Right renal pelvis (tissue), 4 donors: Measurements from ENCODE around the gene PKIG. TPM values are rescaled to one million over a fixed set of nuclear protein-coding genes. Genes with fewer than 3 reads are reported as not detected.

ENCODE experiments used
- DNase-seq, 4 donors: peaks; one replicate each; pipeline ENCODE4 v3.0.0-alpha.2; 2013; ENCODE audit warnings: low read depth in 4 of 4, low spot score in 3 of 4, missing footprints in 1 of 4
- polyA plus RNA-seq, 4 donors: library from polyadenylated mRNA; unstranded; fragments of 120-200 nt; gene quantifications; one replicate each; pipeline ENCODE4 v1.2.1, GENCODE V29; 2013; ENCODE audit not compliant: insufficient read length in 4 of 4

The PKIG gene
- polyA plus RNA-seq, 4 donors = 61.2 to 73.4 (median 68.2) TPM

DNA sequence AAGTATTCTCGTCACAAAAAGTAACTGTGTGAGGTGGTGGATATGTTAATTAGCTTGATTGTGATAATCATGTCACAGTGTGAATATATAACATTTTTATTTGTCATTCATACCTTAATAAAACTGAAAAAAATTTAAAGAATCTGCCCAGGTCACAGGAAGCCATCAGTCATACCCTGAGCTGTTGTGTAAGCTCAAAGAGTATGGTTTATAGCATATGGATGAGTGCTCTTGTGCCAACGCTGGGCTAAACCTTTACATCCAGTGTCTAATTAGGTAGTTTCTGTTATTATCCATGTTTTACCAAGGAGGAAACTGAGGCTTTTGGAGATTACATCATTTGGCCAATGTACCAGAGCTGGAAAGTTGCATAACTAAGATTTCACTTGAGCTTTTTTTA, 11.4 kb downstream of the PKIG start:
- DNase-seq = no peak

DNA sequence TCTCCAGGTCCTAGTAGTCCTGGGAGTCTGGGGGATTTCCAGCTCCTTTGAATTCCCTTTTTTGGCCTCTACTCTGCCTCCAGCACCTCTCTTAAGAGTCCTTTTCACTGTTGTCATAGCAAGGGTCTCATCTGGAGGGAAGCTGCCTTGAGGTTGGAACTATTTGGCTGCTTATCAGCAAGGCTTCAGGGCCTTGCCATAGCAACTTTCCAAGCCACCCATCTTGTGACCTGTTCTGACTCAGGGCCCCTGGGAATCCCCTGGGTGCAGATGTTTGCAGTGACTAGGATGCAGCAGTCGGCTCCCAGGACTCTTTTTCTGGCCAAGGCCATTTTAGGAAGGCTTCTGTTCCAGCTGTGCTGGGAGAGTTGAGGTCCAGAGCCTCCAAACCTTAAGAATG, 12.4 kb downstream of the PKIG start:
- DNase-seq = no peak

DNA sequence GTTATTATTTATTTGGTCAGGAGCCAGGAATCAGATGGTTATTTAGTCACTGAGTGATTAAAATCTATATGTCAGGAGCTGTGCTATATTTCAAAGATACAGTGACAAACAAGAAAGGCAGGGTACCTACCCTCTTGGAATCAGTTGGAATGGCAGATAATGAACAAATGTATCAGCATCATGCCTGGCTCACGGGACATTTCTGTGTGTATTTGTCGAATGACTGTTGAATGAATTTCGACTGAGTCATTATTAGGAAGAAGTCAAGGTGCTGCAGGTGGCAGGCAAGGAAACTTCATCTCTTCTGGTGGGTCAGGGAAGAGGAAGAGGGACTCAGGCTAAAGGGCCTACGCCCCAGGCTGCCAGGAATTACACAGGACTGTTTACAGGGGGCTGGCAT, 13.6 kb downstream of the PKIG start:
- no peak for DNase-seq

DNA sequence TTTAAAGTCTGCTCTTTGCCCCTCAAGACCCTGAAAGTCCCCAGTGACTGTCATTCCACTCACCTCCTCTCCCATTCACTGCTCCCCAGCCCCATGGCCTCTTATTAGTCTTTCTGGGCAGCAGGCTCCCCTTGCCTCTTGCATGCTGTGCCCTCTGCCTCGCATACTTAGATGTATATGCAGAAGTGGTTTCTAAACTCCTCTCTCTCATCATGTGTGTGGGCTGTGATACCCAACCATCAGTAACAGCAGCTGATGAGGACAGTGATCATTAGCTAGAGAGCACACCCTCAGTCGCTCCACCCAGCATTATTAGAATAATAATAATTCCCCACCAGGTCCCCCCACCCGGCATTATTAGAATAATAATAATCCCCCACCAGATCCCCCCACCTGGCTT, 14.5 kb downstream of the PKIG start:
- DNase-seq = no peak

DNA sequence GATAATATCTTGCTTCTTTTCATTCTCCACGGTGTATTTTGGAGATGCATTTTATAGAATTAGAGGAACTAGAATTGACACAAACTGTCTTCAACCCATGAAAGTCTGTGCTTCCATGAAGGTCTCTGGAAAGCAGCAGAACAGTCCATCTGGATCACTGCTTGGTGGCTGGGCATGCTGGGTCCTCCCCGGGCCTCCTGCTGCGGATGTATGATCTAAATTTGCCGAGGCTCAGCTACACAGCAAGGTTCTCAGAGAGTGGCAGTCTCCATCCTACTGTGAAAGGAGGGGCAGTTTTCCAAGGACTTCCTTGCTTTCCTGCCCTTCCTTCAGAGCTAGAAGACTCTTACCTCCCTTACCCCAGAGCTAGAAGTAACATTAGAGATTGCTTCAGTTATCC, 15.1 kb downstream of the PKIG start:
- DNase-seq = no peak

DNA sequence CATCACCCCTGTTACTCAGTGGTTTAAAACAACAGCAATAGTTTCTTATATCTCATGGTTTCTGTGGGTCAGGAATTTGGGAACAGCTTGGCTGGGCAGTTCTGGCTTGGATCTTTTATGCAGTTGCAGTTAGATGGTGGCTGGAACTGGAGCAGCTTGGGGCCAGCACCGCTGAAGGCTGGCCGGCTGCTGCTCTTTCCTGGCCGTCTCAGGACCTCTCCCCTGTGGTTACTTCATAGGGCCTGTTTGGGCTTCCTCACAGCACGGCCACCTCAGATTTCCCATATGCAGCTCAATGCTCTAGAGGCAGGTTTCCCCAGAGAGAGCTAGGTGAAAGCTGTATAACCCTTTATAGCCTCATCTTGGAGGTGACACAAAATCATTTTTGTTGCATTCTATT, 15.6 kb downstream of the PKIG start:
- no peak for DNase-seq

DNA sequence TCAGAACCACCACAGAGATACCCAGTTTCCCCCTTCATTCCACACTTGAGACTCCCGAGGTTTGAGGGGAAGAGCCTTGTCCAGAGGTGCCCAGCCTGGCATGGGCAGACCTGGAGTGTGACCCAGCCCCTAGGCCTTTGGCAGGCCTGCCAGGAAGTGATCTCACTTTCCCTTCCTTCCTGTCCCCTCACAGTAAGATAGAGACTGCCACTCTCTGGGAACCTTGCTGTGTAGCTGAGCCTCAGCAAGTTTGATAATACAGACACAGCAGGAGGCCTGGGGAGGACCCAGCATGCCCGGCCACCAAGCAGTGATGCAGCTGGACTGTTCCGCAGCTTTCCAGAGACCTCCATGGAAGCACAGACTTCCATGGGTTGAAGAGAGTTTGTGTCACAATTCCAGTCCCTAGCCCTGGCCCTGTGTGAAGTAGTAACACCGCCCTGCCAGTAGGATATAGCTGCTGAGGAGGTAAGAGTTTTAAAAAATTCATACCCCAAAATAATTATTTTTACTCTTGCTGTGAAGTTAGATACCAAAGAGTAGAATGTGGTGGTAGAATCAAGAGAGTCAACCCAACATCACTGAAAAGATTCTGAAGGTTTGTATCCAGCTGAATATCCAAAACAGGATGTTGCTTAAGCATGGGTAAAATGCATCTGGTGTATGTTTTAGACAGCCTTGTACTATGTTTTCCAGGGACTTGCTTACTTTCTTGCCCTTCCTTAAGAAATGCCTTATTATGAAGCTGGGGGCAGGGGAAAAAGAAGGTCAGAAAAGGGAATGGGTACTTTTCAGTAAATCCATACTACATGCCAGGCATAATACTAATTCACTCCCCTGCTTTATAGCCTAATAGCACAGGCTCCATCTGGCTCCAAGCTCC, 16.3 kb downstream of the PKIG start:
- DNase-seq = no peak

DNA sequence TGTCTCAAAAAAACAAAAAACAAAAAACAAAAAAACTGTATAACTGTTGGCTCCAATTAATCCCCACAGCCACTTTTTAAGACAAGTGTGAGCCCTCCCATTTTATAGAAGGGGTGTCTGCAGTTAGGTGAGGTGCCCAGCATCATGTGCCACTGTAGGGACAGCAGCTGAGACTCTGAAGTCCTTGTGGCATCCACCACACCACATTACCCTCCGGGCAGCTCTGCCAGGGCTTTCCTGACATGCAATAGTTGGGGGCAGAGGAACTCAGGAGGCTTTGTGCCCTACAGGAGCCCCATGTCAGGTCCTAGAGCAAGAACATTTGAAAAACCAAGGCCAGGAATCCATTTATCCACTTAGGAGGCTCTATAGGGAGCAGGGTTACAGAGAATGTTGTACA, 17.3 kb downstream of the PKIG start:
- no peak for DNase-seq

DNA sequence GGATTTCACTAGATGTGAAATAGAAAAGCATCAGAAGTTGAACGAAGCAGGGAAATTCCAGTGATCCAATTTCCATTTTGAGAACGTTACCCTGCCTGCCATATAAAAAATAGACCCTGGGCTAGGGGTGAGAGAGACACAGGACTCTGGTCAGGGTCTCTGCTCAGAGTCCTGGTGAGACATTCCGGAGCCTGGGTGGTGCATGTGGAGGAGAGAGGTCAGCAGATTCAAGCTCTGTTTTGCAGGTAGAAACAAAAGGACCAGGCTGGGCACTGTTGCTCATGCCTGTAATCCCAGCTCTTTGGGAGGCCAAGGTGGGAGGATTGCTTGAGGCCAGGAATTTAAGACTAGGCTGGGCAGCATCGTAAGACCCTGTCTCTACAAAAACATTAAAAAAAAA, 17.9 kb downstream of the PKIG start:
- no peak for DNase-seq

DNA sequence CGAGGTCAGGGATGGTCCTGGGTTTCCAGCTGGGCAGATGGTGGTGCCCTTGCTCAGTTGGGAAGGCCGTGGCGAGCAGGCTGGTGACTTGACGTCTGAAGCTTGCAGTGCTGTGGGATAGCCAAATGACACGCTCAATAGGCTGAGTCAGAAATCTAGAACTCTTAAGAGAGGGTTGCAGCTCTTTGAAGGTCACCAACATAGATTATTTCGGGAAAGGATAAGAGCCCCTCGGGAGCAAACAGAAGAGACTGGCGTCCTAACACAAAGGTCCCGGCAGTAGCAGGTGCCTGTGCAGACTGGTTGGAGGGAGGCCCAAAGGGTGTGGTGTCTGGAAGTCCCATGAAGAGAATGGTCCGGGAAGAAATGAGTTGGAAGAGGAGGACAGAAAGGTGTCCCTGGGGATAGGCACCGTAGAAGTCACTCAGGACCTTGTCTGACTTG, 18.4 kb downstream of the PKIG start:
- no peak for DNase-seq

DNA sequence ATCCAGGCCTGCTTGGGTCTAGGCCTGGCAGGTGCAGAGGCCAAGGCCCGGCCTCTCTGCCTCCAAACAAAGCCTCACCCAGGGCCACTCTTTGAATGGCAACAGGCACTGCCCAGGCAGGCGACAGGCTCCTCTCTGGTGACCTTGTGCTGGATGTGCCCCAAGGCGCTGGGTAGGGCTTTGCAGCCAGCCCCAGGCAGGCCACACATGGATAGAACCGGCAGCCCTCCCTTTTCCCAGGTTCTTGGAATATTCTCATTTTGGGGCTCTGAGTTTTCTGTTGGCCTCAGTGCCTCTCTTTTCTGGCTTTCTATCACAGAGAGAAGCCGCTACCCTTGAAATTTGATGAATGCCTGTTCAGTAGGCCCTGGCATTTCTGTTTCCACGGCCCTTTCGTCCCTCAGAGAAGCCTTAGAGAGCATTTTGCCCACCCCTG, 18.9 kb downstream of the PKIG start:
- no peak for DNase-seq

DNA sequence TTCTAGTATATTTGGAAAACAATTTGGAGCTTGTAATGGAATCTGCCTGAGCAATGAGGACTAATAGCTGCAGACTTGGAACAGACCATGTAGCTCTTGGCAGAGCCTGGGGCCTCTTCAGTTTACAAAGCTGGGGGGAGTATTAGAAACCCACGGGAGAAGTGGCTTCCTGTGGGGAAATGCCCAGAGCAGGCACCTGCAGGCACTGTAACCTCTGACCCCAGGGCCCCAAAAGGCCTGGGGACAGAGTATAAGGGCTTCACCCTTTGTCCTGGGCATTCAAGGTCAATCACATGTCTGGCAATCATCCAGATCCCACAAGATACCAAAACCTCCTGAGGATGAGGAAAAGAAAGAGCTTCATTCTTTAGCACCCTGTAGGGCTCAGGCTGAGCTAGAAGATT, 19.4 kb downstream of the PKIG start:
- DNase-seq = peak; percentile 48 to 68 (median 64)

DNA sequence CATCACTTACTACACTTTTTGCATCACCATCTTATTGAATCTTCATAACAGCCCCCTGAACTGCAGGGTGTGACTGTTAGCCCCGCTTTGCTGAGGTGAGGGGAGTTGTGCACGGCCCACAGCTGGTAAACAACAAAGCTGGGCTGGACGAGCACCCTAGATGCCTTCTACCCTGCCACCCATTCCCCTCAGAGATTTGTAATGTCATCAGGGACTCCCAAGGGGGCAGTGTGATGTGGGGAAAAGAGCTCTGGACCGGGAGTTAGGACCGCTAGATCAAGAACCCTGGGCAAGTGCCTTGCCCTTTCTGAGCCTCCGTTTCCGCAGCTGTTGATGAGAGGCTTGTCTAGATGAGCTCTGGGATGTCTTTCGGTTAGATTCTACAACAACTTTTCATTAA, 20.9 kb downstream of the PKIG start:
- no peak for DNase-seq

DNA sequence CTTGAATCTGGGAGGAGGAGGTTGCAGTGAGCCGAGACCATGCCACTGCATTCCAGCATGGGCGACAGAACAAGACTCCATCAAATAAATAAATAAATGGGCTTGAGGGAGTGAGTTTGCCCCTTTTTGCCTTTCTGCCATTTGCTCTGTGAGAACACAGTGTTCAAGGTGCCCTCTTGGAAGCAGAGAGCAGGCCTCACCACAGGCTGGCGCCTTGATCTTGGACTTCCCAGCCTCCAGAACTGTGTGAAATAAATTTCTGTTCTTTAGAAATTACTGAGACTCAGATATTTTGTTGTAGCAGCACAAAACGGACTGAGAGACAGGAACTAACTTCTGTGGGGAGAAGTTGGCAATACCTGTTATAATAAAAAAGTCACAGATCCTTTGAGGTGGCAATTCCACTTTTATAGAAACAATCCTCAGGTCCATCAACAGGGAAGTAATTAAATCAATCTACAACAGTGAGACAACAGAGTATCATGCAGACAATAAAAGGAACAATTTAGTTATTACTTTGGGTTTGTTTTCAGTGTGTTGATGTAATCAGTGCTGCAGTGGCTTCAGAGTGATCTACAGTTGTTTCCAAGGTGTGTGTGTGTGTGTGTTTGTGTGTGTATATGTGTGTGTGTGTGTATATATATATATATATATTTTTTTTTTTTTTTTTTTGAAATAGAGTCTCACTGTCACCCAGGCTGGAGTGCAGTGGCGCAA, 24.5 kb downstream of the PKIG start:
- DNase-seq = no peak

DNA sequence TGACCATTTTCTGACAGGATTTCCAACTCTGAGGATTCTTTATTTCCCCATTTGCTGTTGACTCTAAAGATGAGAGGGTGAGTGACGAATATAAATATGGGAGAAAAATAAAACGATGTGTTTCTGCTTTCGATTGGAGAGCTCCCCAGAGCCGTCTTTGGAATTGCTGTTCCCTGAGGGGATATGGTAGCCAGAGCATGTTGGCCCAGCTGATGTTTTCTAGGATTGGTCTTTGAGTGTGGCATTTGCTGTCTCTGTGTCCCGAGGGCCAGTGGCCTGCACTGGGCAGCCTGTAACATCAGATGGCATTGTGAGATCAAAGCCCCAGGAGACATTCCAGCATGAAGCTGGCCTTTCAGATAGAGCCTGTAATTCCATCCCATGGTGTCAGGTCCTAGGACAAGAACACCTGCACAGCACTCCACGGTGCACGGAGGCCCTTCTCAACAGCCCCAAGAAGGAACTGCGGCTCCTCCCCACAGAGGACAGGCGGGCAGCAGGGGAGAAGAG, 26.7 kb downstream of the PKIG start:
- DNase-seq = no peak

DNA sequence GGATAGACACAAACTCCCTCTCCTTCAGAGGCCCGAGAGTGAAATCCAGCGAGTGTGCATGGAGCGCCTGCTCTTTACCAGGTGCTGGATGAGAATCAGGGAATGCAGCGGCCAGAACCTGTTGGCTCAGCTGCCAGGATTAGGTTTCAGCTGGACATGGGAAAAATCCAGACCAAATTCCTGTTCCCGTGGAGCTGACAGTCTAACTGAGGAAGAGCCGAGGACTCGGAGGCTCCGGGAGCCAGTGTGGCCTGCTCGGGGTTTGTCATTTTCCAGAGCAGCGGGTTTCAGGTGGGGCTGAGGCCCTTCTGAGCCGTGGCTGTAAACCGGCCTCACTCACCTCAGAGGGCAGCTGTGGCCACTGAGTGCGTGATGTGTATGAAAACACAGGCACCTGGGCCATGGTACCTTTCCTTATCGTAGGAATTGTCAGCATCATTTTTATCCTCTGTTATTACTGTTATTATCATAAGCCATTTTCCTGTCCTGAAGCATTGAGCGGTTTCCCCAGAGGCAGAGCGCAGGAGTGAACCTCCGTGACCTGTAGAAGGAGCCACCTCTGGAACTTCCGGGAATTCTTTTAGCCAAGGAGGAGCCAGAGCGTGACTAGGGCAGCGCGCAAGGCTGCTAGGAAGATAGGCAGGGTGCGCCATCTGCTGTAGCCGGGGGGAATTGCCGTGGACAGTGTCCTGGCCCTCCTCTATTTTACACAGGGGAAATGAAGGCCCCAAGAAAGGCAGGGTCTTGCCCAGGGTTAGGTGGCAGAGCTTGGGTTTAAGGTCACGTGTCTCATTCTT, 27.3 kb downstream of the PKIG start:
- peak; percentile 78 to 83 (median 80) for DNase-seq

DNA sequence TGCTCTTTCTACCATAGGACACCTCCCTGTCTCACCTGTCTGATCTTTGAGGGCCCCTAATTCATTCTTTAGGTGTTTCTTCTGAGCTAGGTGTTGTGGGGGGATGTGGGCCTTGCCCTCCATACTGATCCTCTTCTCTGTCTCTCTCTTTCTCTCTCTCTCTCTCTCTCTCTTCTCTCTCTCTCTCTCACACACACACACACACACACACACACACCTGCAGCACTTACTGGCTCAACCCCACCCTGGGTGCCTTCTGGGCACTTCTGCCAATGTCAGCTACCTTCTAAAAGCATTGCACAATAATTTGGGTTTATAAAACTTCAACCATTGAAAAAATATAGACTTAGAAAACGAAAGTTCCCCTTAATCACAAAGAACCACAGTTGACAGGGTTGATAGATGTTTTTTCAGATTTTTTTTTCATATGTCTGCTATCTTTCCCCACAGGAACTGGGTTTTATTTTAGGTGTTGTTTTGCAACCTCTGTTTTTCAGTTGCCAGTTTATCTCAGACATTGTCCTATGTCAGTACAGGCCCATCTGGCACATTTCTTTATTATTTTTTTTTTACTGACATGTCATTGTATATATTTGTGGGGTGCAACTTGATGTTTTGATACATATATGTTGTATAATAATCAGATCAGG, 28.1 kb downstream of the PKIG start:
- no peak for DNase-seq

DNA sequence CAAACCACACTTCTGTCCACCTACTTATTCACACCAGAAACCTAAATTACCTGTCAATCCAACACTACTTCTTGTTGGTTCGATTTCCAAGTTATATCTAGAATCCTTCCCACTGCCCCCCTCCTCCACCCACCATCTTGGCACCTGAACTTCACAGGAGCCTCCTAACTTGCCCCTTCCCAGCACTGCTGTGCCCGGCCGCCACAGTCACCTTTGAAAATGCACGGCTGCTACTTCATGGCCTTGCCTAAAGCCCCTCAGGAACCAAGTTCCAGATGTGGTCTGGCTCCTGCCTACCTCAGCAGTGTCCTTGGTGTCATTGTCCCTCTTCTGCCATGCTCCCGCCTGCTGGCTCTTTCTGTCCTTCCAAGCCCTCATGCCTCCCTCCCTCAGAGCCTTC, 31.2 kb downstream of the PKIG start:
- DNase-seq = no peak

DNA sequence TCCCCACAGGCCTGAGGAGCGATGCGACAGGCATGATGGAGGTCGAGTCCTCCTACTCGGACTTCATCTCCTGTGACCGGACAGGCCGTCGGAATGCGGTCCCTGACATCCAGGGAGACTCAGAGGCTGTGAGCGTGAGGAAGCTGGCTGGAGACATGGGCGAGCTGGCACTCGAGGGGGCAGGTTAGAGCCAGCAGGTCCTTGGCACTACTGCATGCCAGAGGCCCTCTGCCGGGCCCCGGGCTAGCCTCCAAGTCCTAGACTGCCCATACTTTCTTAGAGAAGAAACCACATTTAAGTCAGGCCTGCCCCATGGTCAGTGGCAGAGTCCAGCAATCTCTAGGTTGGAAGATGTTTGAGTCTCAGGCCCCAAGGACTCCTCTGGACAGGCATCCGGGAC, 32.1 kb downstream of the PKIG start:
- DNase-seq = no peak

DNA sequence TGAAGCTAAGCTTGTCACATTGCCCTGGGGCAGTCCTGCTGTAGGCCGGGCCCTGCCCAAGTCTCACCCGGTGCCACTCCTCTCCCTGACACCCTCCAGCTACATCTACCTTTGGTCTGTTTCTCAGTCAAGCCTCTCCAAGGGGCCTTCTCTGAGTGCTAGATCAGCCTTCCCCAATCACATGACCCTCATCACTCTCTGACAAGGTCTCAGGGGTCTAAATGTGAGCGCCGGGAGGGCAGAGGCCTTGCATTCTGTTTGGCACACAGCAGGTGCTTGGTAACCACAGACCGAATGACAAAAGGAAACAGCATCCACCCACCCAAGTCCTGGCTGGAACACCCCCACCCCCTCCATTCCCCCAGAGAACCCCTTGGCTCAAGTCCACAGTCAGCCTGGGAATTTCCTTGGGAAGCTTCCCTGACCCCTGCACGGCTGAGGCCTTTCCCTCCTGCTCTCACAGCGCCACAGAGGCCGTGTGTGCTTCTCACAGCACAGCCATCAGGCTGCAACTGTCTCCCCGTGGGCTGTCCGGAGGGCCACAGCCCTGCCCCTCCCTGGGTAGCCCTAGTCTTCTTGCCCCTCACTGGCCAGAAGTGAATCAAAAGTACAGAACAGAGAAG, 32.9 kb downstream of the PKIG start:
- no peak for DNase-seq
